ENCODE measurements around the gene CARHSP1. TPM values are rescaled to one million over a fixed set of nuclear protein-coding genes. Genes with fewer than 3 reads are reported as not detected.

The CARHSP1 gene
- total RNA-seq, 4 donors from 2014 or later = 47.3 to 75.6 (median 63.8) TPM

DNA sequence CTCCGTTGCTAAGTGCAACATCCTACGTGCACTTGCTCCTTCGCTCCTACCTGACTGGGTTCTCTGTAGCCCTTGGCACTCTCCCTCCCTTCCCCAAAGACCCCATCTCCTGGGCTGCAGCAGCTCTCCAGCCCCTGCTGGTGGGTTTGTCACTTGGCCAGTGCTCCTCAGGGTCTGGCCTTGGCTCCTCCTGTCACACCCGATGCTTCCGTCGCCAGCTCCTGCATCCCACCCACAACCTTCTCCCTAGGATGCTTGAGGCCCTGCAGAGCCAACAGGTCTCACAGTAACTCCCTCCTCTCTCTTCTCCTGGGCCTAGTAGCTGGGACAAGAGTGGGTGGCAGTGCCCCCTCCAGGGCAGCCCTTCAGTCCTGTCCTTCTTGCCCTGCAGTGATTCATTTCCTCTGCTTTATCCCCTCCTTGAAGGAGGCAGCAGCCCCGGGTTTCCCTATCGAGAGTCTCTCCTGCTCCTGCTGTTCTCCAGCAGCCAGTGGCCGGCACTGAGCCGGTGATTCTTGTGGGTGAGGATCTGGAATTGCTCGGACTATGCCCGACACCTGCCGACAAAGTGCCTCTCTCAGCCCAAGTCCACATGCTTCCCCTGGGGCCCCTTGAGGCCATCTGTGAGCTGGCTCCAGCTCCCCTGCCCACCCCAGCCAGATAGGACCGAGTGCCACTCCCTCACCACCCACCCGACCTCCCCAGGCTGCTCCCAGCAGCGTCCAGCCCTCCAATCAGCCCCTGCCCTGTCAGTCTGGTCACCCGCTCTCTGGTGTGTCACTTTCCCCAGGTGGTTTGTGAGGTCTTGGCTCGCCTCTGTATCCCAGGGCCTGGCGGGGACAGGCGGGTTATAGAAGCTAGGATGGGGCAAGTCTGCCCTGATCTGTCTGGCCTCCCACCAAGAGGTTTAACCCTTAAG is 17.1 kb upstream of the CARHSP1 start:
- TF ChIP-seq, protein P1, sequence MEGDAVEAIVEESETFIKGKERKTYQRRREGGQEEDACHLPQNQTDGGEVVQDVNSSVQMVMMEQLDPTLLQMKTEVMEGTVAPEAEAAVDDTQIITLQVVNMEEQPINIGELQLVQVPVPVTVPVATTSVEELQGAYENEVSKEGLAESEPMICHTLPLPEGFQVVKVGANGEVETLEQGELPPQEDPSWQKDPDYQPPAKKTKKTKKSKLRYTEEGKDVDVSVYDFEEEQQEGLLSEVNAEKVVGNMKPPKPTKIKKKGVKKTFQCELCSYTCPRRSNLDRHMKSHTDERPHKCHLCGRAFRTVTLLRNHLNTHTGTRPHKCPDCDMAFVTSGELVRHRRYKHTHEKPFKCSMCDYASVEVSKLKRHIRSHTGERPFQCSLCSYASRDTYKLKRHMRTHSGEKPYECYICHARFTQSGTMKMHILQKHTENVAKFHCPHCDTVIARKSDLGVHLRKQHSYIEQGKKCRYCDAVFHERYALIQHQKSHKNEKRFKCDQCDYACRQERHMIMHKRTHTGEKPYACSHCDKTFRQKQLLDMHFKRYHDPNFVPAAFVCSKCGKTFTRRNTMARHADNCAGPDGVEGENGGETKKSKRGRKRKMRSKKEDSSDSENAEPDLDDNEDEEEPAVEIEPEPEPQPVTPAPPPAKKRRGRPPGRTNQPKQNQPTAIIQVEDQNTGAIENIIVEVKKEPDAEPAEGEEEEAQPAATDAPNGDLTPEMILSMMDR (IDR thresholded peaks at IDR 0.05; ENCODE audit: low read depth) = no peak

DNA sequence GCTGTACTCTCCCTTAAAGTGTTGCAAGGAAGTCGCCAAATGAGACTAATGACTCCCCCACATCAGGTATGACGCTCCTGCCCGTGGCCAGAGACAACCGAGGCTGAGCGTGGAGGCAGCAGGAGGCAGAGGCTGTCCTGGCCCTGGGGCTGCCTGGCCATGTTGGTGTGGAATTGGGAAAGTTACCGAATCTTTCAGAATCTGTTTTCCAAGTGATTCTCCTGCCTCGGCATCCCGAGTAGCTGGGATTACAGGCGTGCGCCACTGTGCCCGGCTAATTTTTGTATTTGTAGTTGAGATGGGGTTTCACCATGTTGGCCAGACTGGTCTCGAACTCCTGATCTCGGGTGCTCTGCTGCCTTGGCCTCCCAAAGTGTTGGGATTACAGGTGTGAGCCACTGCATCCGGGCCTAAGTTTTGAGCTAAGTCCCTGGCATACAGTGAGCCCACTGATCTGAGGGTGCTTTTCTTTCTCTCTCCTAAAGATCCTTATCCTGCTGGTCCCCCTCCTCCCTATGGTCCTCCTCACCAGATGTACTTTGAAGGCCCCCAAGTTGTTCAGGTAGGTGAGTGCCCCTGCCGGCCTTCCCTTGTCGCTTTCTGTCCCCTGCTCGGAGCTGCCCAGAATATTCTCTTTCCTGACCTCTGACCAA is 14.0 kb upstream of the CARHSP1 start:
- TF ChIP-seq, protein P1 (IDR thresholded peaks at IDR 0.05; ENCODE audit: low read depth) = no peak

DNA sequence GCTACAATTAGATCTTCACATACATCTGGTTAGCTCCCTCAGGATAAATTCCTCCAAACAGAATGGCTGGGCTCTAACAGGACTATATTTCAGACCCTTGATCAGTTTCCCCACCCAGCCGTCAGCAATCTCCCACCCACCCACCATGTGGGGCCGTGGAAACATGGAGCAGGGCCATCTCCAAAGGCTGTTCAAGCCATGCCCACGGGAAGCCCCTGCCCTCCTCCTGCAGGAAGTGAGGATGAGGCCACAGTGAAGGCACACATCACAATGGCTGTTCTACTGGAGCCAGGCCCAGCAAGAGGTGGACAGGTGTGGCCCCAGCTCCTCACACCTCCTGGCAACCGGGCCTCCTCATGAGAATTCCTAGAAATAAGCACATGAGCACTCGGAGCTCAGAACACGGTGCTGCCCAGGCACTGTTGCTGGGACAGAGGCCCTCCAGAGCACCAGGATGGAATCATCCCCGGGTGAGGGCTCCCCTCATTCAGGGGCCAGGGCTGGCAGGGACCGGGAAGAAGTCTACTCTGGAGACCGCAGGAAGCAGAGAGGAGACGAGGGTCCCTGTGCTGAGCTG is 13.3 kb upstream of the CARHSP1 start, which contains the start of gene LITAFD:
LITAFD (plus strand) TSS at position 311 of the 577 bp plus-strand sequence. CDS start 2,005 bp downstream, outside the sequence.
- TF ChIP-seq, protein P1 (IDR thresholded peaks at IDR 0.05; ENCODE audit: low read depth) = no peak

DNA sequence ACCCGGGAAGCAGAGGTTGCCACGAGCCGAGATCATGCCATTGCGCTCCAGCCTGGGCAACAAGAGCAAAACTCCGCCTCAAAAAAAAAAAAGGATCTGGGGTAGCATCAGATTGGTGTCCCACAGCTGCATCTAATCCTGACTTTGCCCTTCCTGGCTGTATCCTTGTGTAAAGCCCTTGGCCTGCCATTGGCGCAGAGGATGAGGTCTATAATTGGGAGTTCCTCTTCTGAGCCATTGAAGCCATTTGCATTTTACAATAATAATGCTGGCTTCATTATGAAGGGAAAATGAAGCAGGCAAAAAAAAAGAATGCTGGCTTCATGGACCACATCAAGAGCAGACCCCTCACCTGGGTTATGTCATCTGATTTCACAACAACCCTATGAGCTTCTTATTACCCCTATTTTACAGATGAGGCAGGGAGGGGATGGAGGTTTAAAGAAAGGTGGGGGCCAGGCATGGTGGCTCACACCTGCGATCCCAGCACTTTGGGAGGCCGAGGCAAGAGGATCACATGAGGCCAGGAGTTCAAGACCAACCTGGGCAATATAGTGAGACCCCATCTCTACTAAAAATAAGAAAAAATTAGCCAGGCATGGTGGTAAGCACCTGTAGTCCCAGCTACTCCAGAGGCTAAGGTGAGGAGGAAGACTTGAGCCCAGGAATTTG is 12.2 kb upstream of the CARHSP1 start:
- TF ChIP-seq, protein P1 (IDR thresholded peaks at IDR 0.05; ENCODE audit: low read depth) = no peak

DNA sequence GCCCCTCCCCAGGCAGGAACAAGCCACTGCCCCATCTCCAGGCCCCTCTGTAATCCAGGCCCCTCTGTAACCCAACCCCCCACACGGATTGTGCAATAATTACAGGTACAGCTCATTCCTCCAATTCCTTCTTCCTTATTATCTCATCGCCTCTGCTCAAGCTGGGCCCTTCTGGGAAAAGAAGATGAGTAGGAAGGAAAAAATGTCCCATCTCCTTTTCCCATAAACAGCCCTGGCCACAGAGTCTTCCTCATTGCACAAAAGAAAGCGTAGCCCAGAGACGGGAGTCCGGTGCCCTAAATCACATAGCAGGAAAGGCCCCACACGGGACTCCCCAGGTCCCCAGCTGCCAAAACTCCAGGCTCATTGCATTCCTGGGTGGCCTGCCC is 9.7 kb upstream of the CARHSP1 start:
- TF ChIP-seq, protein P1 (IDR thresholded peaks at IDR 0.05; ENCODE audit: low read depth) = no peak

DNA sequence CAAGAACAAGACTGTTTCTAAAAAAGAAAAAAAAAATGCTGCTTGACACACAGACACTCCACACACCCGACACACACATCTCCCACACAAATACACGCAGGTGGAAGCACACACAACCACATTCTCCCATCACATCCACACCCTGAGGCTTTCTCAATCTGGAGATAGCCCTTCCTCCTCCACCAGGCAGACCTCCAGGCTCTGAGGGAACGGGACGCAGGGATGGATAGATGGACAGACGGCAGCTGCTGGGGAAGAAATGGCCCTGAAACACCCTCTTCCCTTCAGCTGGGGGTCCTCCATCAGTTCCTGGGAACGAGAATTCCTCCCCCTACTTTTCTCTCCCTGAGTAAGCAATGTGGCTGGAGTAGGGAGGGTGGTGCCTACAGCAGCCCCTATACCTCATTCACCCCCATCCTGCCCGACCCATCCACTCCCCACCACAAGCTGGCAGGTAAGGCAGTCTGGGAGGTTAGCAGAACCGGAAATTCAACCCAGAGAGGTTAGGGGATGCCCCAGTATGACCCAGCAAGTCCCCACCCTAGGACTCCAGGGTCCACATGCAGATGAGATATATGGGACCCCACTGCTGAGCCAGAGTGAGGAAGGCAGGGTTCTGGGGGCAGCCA is 9.2 kb upstream of the CARHSP1 start:
- TF ChIP-seq, protein P1 (IDR thresholded peaks at IDR 0.05; ENCODE audit: low read depth) = no peak
